Left ventricle myocardium inferior (tissue), 1 donor: Measurements from ENCODE around the gene ADAMTSL5. TPM values are rescaled to one million over a fixed set of nuclear protein-coding genes. Genes with fewer than 3 reads are reported as not detected.

ENCODE experiments used
- DNase-seq: peaks from one replicate; pipeline ENCODE4 v3.0.0-alpha.2; 2020
- H3K27ac ChIP-seq: fragments of 200-600 bp; replicated peaks from 2 replicates; pipeline ENCODE4 v1.8.0; 2021
- H3K27me3 ChIP-seq: fragments of 200-600 bp; 2 replicates; pipeline ENCODE4 v1.8.0; 2021; ENCODE audit warnings: low read depth
- H3K36me3 ChIP-seq: fragments of 200-600 bp; 2 replicates; pipeline ENCODE4 v1.8.0; 2021
- H3K4me1 ChIP-seq: fragments of 200-600 bp; 2 replicates; pipeline ENCODE4 v1.8.0; 2021
- H3K4me3 ChIP-seq: fragments of 200-600 bp; 2 replicates; pipeline ENCODE4 v1.8.0; 2021; ENCODE audit warnings: mild to moderate bottlenecking, moderate library complexity
- H3K9me3 ChIP-seq: fragments of 200-600 bp; replicated peaks from 2 replicates; pipeline ENCODE4 v1.8.0; 2021
- intact Hi-C: fragments of 100-400 bp; cut with micrococcal nuclease; formaldehyde crosslinking; loops from one replicate; pipeline ENCODE4 v1.11.0; 2022
- total RNA-seq: library from RNA; stranded (reverse); fragmentation: NEBNext Ultra II Directional; extraction: Animal tissue kit (Norgen Biotek cat#: 25700); gene quantifications from one replicate; pipeline ENCODE4 v1.2.1, GENCODE V29; 2021
- TF ChIP-seq, protein P1 (sequence below): fragments of 200-600 bp; IDR thresholded peaks from 2 replicates; pipeline ENCODE4 v1.8.0; 2021; ENCODE audit warnings: antibody characterized with exemption, mild to moderate bottlenecking, borderline replicate concordance
- donor health status: DM: no; HTN: yes; CAD: no; lungs with severe emphysema.

ADAMTSL5 gene
- total RNA-seq, 1 donor from 2014 or later: 36.8 TPM

DNA sequence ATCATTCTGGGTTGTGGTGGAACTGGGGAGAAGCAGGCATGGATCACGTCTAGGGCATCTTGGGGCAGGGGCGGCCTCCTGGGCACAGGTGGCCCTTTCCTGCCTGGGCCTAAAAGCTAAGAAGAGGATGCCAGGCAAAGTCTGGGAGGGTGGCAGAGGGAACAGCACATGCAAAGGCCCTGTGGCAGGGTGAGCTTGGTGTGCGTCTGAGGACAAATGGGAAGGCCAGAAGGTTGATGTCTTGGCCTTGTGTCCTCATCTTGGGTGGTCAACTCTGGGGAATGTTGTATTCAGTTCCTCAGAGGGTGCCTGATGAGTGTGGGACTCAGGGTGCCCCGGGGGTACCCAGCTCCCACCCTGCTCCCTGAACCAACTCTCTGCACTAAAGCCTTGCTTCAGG lies 5.7 kb upstream of the ADAMTSL5 start:
- Histone ChIP-seq H3K27me3 (peaks cover 42% of the 10 kb centered on the region), H3K4me1 (peaks cover 12% of the 10 kb centered on the region), H3K9me3 (no peaks in the 10 kb centered on the region), H3K36me3 (no peaks in the 10 kb centered on the region), H3K27ac (no peak overlapping the region), H3K4me3 (no peak overlapping the region)
- TF ChIP-seq, protein P1, sequence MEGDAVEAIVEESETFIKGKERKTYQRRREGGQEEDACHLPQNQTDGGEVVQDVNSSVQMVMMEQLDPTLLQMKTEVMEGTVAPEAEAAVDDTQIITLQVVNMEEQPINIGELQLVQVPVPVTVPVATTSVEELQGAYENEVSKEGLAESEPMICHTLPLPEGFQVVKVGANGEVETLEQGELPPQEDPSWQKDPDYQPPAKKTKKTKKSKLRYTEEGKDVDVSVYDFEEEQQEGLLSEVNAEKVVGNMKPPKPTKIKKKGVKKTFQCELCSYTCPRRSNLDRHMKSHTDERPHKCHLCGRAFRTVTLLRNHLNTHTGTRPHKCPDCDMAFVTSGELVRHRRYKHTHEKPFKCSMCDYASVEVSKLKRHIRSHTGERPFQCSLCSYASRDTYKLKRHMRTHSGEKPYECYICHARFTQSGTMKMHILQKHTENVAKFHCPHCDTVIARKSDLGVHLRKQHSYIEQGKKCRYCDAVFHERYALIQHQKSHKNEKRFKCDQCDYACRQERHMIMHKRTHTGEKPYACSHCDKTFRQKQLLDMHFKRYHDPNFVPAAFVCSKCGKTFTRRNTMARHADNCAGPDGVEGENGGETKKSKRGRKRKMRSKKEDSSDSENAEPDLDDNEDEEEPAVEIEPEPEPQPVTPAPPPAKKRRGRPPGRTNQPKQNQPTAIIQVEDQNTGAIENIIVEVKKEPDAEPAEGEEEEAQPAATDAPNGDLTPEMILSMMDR: no peak
- intact Hi-C loops: no loop called here
- DNase-seq: no peak

DNA sequence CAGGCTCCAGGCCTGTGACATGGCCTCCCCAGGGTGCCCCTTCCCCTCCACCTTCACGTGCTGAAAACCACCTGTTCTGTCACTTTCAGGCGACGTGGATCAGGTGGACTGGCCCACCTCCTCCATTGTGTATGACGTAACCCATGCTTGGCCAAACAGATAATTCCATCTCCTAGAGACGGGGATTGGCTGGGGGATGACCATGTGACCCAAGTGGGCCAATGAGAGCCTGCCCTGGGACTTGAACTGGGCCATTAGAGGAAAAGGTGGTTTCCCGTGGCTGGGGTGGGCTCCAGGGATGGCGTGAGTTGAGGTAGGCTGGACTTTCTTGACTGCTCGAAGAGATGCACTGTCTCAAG lies 3.6 kb upstream of the ADAMTSL5 start:
- H3K27ac ChIP-seq: no peak overlapping the region
- TF ChIP-seq, protein P1: no peak
- no peaks in the 10 kb centered on the region for H3K36me3 ChIP-seq
- no peak for DNase-seq
- H3K27me3 ChIP-seq: peaks cover 44% of the 10 kb centered on the region
- peaks cover 23% of the 10 kb centered on the region for H3K4me1 ChIP-seq
- H3K4me3 ChIP-seq: no peak overlapping the region
- no peaks in the 10 kb centered on the region for H3K9me3 ChIP-seq
- intact Hi-C loops: no loop called here

DNA sequence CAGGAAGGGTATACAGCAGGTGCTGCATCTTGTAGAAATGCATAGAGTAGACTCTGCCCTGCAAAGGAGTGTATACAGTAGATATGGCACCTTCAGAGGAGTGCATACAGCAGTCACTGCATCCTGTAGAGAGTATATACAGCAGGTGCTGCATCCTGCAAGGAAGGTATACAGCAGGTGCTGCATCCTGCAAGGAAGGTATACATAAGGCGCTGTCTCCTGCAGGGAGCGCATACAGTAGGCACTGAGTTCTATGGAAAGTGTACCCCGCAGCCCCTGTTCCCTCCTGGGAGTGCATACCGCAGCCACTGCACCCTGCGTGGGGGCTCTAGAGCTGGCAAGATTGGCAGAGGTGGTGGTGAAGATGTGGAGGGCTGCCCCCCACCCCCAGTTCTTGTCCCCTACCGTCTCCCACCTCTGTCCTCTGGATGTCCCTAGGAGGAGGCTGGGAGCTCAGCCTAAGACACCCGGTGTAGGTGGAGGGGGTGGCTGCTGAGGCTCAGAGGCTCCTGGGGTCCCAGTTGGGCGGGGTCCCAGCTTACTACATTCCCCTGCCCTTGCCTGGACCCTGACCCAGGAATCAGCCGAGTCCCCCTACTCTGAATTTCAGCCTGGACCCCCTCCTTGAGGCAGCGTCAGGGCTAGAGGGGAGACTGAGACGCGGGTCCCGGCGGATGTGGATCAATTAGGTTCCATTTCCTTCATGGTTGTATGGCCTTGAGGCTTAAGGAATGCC lies 2.3 kb upstream of the ADAMTSL5 start:
- Histone ChIP-seq H3K27me3 (peaks cover 53% of the 10 kb centered on the region), H3K36me3 (no peaks in the 10 kb centered on the region), H3K27ac (no peak overlapping the region), H3K4me3 (no peak overlapping the region), H3K4me1 (peaks cover 33% of the 10 kb centered on the region), H3K9me3 (no peaks in the 10 kb centered on the region)
- DNase-seq: no peak
- TF ChIP-seq, protein P1: no peak
- intact Hi-C loops: no loop called here

DNA sequence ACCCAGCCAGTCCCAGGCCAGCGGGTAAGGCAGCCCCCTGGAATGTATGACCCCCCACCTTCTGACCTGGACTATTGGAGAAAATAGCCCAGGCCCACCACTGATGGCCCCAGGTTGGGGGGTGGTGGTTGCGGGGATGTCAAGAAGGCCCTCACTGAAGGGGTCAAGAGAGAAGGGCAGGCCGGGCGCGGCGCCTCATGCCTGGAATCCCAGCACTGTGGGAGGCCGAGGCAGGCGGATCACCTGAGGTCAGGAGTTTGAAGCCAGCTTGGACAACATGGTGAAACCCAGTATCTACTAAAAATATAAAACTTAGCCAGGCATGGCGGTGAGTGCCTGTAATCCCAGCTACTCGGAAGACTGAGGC lies 1.5 kb upstream of the ADAMTSL5 start:
- Histone ChIP-seq H3K4me3 (no peak overlapping the region), H3K36me3 (no peaks in the 10 kb centered on the region), H3K27me3 (peaks cover 52% of the 10 kb centered on the region), H3K27ac (peak overlapping the region; percentile 90), H3K4me1 (peaks cover 39% of the 10 kb centered on the region), H3K9me3 (no peaks in the 10 kb centered on the region)
- DNase-seq: no peak
- intact Hi-C loops: no loop called here
- TF ChIP-seq, protein P1: no peak

DNA sequence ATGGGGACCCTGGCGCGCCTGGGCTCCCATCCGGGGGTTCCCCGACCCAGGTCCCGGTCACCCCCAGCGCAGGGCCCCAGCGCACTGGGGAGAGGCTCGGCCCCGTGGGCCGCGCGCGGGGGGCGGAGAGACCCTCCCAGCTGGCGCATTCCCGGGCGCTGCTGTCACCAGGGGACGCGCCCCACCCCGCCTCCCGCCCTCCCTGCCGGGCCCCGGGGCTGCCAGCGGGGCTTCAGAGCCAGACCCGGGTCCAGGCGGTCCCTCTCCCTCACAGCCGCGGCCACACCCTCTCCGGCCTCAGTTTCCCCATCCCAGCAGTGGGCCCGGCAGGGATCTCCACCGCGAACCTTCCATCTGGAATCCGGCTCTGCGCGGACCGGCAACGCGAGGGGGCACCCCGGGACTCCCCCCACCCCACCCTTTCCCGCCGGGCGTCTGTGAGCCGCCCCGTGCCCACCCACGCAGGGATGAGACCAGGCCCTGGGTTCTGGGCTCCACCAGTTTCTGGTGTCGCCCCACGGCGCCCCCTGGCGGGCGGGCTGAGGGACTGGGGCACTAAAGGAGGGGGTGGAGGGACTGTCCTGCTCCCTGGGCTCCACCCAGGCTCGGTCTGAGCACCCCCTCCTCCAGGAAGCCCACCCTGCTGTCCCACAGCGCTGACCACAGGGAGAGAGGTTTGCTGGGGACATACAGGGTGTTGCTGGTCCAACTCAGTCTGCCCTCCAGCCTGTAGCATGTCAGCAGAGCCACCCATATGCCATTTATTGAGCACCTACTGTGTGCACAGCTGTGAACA lies 878 bp upstream of the ADAMTSL5 start:
- Histone ChIP-seq H3K27ac (peak overlapping the region; percentile 90), H3K9me3 (no peaks in the 10 kb centered on the region), H3K4me3 (peak overlapping the region; percentile 71), H3K4me1 (peaks cover 41% of the 10 kb centered on the region), H3K27me3 (peaks cover 52% of the 10 kb centered on the region), H3K36me3 (no peaks in the 10 kb centered on the region)
- DNase-seq: peak; percentile 42
- intact Hi-C loops: no loop called here
- TF ChIP-seq, protein P1: peak; percentile 70
